Panc1 (cell line): Measurements from ENCODE around the gene MOB2. TPM values are rescaled to one million over a fixed set of nuclear protein-coding genes. Genes with fewer than 3 reads are reported as not detected.

Experiments
- ATAC-seq: fragments of 200-7000 bp; cut with Tn5 transposase; 2 replicates; pipeline ENCODE4 v1.9.1; 2020; ENCODE audit warnings: mild to moderate bottlenecking, moderate library complexity
- BruUV-seq: library from RNA; stranded (reverse); fragments of 400-500 nt; replicated peaks from 2 replicates; lab custom pipeline; 2021; lab: Mats Ljungman, UMichigan
- CTCF ChIA-PET: fragments of 300-600 bp; sonication (Branson Sonifier 250); formaldehyde crosslinking; loops from one replicate; lab custom pipeline; 2022; ENCODE audit warnings: antibody characterized with exemption; lab: Charles Lee
- POLR2A ChIA-PET: fragments of 300-600 bp; sonication (Branson Sonifier 250); formaldehyde crosslinking; loops from one replicate; lab custom pipeline; 2022; ENCODE audit warnings: antibody characterized with exemption; lab: Charles Lee
- DNase-seq: peaks from one replicate; pipeline ENCODE4 v3.0.0-alpha.2; 2010; ENCODE audit warnings: low read depth, low spot score
- H3K27ac ChIP-seq: 2 replicates; pipeline ENCODE4 v1.5.1; 2011; ENCODE audit warnings: mild to moderate bottlenecking, low read length, inconsistent platforms
- H3K27me3 ChIP-seq: fragments of 200-500 bp; sonication (Bioruptor generic); 2 replicates; pipeline ENCODE4 v1.6.0; 2014; ENCODE audit warnings: low read length, inconsistent platforms; ENCODE audit not compliant: control insufficient read depth, insufficient read depth
- H3K36me3 ChIP-seq: fragments of 200-500 bp; sonication (Bioruptor generic); 2 replicates; pipeline ENCODE4 v1.5.1; 2014; ENCODE audit warnings: inconsistent platforms, mild to moderate bottlenecking, low read length, moderate library complexity; ENCODE audit not compliant: control insufficient read depth, insufficient read depth
- H3K4me1 ChIP-seq: 2 replicates; pipeline ENCODE4 v1.5.1; 2011; ENCODE audit warnings: inconsistent platforms, mild to moderate bottlenecking, low read length, moderate library complexity; ENCODE audit not compliant: control insufficient read depth, insufficient read depth
- H3K4me3 ChIP-seq, 2 experiments: 2 replicates each; pipeline ENCODE4 v1.5.1; 2011 to 2012; ENCODE audit warnings: low read depth in 2 of 2, low read length in 2 of 2, mild to moderate bottlenecking in 2 of 2, inconsistent platforms in 1 of 2, moderate library complexity in 1 of 2
- H3K9me3 ChIP-seq: fragments of 200-500 bp; sonication (Bioruptor generic); 2 replicates; pipeline ENCODE4 v1.5.1; 2014; ENCODE audit warnings: low read depth, mild to moderate bottlenecking, inconsistent platforms, low read length, moderate library complexity; ENCODE audit not compliant: control insufficient read depth, insufficient read depth
- POLR2AphosphoS5 ChIP-seq: IDR thresholded peaks from 2 replicates; pipeline ENCODE4 v1.6.1; 2012; ENCODE audit warnings: mild to moderate bottlenecking, low read depth, low read length, moderate library complexity
- SIN3A ChIP-seq: IDR thresholded peaks from 2 replicates; pipeline ENCODE4 v1.6.1; 2012; ENCODE audit warnings: low read depth, mild to moderate bottlenecking, low read length, moderate library complexity, borderline replicate concordance; ENCODE audit not compliant: insufficient read depth
- TCF7L2 ChIP-seq: IDR thresholded peaks from 2 replicates; pipeline ENCODE4 v1.6.1; 2011; ENCODE audit warnings: mild to moderate bottlenecking, low read depth, low read length, inconsistent platforms
- in situ Hi-C: cut with HindIII; loops from 2 replicates; pipeline ENCODE4 v1.10.0; 2016; ENCODE audit warnings: low sequenced_read_pairs, low pct_unique_long_range_greater_than_20kb
- intact Hi-C: fragments of 100-400 bp; cut with micrococcal nuclease; formaldehyde crosslinking; loops from one replicate; pipeline ENCODE4 v1.10.0; 2022; ENCODE audit not compliant: unreplicated experiment
- total RNA-seq: library from RNA; stranded (reverse); gene quantifications from one replicate; pipeline ENCODE4 v1.2.1, GENCODE V29; 2021; ENCODE audit not compliant: unreplicated experiment
- TF ChIP-seq, protein P1 (sequence below), 2 experiments: IDR thresholded peaks; 2 replicates each; pipeline ENCODE4 v1.6.1; 2011 to 2012; ENCODE audit warnings: low read depth in 2 of 2, control low read depth in 1 of 2, low read length in 1 of 2, mild to moderate bottlenecking in 1 of 2, moderate library complexity in 1 of 2; ENCODE audit not compliant: insufficient read depth in 1 of 2
- TF ChIP-seq, protein P2 (sequence below): fragments of 450-650 bp; IDR thresholded peaks from 2 replicates; pipeline ENCODE4 v1.5.1; 2017; ENCODE audit warnings: mild to moderate bottlenecking

Gene MOB2
- total RNA-seq, 1 experiment from 2014 or later, result 51.2 TPM

DNA sequence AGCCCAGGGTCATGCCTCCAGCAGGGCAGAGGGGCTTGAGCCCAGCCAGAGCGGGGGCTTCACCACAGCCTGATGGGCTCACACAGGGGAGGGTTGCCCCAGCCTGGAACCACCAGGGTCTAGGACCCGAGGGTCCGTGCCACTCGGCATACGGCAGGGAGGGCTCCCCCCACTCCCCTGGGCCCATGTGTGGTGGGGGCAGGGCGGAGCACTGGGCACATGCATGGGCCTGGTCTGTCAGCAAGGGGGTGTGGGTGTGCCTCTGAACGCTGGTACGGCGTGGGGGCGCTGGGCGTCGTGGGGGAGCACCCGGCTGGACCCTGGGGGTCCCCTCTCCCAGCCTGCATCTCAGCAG, 29.3 kb downstream of the MOB2 start:
- in situ Hi-C loops, result no loop called here
- ChIA-PET CTCF (interaction anchor here (0.6 kb wide), 1 partner anchor 25 kb away, joined by 4 read pairs; no protein-coding TSS in a partner anchor), POLR2A (no interaction called here)
- no peak for DNase-seq
- Histone ChIP-seq H3K9me3 (no peaks in the 10 kb centered on the region), H3K27ac (no peak overlapping the region), H3K4me1 (peaks cover 19% of the 10 kb centered on the region), H3K27me3 (no peaks in the 10 kb centered on the region), H3K4me3 (no peak overlapping the region), H3K36me3 (no peaks in the 10 kb centered on the region)
- TF ChIP-seq SIN3A (no peak), POLR2AphosphoS5 (no peak), TCF7L2 (no peak)
- TF ChIP-seq, protein P1, sequence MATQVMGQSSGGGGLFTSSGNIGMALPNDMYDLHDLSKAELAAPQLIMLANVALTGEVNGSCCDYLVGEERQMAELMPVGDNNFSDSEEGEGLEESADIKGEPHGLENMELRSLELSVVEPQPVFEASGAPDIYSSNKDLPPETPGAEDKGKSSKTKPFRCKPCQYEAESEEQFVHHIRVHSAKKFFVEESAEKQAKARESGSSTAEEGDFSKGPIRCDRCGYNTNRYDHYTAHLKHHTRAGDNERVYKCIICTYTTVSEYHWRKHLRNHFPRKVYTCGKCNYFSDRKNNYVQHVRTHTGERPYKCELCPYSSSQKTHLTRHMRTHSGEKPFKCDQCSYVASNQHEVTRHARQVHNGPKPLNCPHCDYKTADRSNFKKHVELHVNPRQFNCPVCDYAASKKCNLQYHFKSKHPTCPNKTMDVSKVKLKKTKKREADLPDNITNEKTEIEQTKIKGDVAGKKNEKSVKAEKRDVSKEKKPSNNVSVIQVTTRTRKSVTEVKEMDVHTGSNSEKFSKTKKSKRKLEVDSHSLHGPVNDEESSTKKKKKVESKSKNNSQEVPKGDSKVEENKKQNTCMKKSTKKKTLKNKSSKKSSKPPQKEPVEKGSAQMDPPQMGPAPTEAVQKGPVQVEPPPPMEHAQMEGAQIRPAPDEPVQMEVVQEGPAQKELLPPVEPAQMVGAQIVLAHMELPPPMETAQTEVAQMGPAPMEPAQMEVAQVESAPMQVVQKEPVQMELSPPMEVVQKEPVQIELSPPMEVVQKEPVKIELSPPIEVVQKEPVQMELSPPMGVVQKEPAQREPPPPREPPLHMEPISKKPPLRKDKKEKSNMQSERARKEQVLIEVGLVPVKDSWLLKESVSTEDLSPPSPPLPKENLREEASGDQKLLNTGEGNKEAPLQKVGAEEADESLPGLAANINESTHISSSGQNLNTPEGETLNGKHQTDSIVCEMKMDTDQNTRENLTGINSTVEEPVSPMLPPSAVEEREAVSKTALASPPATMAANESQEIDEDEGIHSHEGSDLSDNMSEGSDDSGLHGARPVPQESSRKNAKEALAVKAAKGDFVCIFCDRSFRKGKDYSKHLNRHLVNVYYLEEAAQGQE (IDR thresholded peaks at IDR 0.05; ENCODE audit: insufficient read depth in 1 of 2, low read depth in 2 of 2, low read length in 1 of 2), result no peak
- TF ChIP-seq, protein P2, sequence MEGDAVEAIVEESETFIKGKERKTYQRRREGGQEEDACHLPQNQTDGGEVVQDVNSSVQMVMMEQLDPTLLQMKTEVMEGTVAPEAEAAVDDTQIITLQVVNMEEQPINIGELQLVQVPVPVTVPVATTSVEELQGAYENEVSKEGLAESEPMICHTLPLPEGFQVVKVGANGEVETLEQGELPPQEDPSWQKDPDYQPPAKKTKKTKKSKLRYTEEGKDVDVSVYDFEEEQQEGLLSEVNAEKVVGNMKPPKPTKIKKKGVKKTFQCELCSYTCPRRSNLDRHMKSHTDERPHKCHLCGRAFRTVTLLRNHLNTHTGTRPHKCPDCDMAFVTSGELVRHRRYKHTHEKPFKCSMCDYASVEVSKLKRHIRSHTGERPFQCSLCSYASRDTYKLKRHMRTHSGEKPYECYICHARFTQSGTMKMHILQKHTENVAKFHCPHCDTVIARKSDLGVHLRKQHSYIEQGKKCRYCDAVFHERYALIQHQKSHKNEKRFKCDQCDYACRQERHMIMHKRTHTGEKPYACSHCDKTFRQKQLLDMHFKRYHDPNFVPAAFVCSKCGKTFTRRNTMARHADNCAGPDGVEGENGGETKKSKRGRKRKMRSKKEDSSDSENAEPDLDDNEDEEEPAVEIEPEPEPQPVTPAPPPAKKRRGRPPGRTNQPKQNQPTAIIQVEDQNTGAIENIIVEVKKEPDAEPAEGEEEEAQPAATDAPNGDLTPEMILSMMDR, result no peak
- no peak for ATAC-seq
- intact Hi-C loops, result no loop called here
- no TSS peak for BruUV-seq

DNA sequence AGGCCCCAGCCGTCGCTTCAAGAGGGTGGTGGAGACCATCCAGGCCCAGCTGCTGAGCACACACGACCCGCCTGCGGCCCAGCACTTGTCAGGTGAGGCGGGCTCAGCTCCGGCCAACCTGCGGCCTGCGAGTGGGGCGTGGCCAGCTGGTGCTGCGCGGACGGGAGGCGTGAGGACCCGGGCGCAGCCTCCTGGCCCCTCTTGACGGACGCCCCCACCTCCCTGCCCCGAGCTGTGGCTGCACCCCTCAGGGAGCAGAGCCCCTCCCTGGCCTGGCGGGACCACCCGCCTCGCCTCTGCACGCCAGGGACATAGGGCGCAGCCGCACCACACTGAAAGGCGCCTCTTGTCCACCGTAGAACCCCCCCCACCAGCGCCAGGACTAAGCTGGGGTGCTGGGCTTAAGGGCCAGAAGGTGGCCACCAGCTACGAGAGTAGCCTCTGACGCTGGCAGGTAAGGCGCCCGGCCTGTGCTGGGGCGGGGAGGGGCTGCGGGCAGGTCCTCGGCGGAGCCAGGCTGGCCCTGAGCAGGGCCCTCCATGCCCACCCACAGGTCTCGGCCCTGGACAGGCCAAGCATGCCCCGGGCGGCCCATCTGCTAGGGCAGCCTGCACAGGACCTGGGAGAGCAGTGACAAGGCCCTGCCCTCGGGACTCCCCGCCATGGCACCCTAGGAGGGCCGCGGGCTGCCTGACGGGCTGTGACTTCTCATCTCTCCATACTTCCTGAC, 29.8 kb downstream of the MOB2 start:
- BruUV-seq, result no TSS peak
- Histone ChIP-seq H3K36me3 (no peaks in the 10 kb centered on the region), H3K27ac (no peak overlapping the region), H3K4me3 (no peak overlapping the region), H3K27me3 (no peaks in the 10 kb centered on the region), H3K9me3 (no peaks in the 10 kb centered on the region), H3K4me1 (peaks cover 19% of the 10 kb centered on the region)
- DNase-seq (no peak), ATAC-seq (no peak)
- ChIA-PET POLR2A (no interaction called here), CTCF (interaction anchor here (0.6 kb wide), 1 partner anchor 25 kb away, joined by 4 read pairs; no protein-coding TSS in a partner anchor)
- TF ChIP-seq TCF7L2, result no peak
- TF ChIP-seq, protein P1 (IDR thresholded peaks at IDR 0.05; ENCODE audit: insufficient read depth in 1 of 2, low read depth in 2 of 2, low read length in 1 of 2), result no peak
- TF ChIP-seq SIN3A, result no peak
- TF ChIP-seq, protein P2, result no peak
- no peak for TF ChIP-seq POLR2AphosphoS5
- in situ Hi-C loops, result no loop called here
- intact Hi-C loops, result no loop called here
